ENCODE measurements around the gene SPRTN. TPM values are rescaled to one million over a fixed set of nuclear protein-coding genes. Genes with fewer than 3 reads are reported as not detected.

The SPRTN gene
- total and polyA plus RNA-seq, 2 of the 4 experiments (the other 2 are of a cell fraction) = 6.5 to 17.4 TPM

GRCh38 chr1:231384696-231385415 is 46.8 kb downstream of the SPRTN start:
- Histone ChIP-seq H4K8ac (ENCODE audit: low read depth in 2 of 2, low read length in 2 of 2) (no peak overlapping the region), H3K79me1 (ENCODE audit: low read depth in 1 of 2, low read length in 2 of 2) (peaks cover 18 to 76% of the 10 kb centered on the region in 2 experiments), H2BK5ac (ENCODE audit: low read depth, low read length, poor library complexity, severe bottlenecking) (no peak overlapping the region), H3K9me1 (ENCODE audit: insufficient read depth, low read length) (peaks cover 10% of the 10 kb centered on the region), H3K23ac (ENCODE audit: low read depth, low read length) (no peak overlapping the region), H3K18ac (ENCODE audit: low read depth, low read length) (no peak overlapping the region), H4K20me1 (ENCODE audit: insufficient read depth, low read length) (peaks cover 59% of the 10 kb centered on the region), H4K91ac (ENCODE audit: insufficient read depth, low read depth, low read length) (no peak overlapping the region), H3K27ac (ENCODE audit: insufficient read depth, low read length) (no peak overlapping the region), H2AK9ac (replicated peaks; ENCODE audit: low read depth, low read length, poor library complexity) (no peak overlapping the region), H2BK120ac (ENCODE audit: low read depth, low read length) (no peak overlapping the region), H2BK15ac (ENCODE audit: low read depth, low read length) (no peak overlapping the region), H3K9me3 (ENCODE audit: control insufficient read depth, insufficient read depth, low read length) (no peaks in the 10 kb centered on the region), H3K4me1 (ENCODE audit: control insufficient read depth, insufficient read depth, low read length) (peaks cover 4% of the 10 kb centered on the region), H2AFZ (replicated peaks; ENCODE audit: low read length, poor library complexity) (no peak overlapping the region), H3K36me3 (ENCODE audit: control insufficient read depth, insufficient read depth, low read length) (no peaks in the 10 kb centered on the region), H4K5ac (ENCODE audit: low read depth, low read length) (no peak overlapping the region), H3K27me3 (ENCODE audit: control insufficient read depth, insufficient read depth, low read length) (no peaks in the 10 kb centered on the region), H2AK5ac (ENCODE audit: low read depth, low read length) (no peak overlapping the region), H3K9ac (ENCODE audit: low read depth, low read length) (no peak overlapping the region), H3K4ac (ENCODE audit: low read depth, low read length) (no peak overlapping the region), H2BK20ac (ENCODE audit: low read depth, low read length) (no peak overlapping the region), H3K4me3 (ENCODE audit: insufficient read depth, low read depth, low read length) (no peak overlapping the region), H3K56ac (ENCODE audit: extremely low read depth, insufficient read depth, low read length) (no peak overlapping the region), H3K4me2 (ENCODE audit: low read depth, low read length) (no peak overlapping the region), H3K14ac (replicated peaks; ENCODE audit: low read depth, low read length) (no peak overlapping the region)
- ChIA-PET POLR2A (ENCODE audit: unreplicated experiment) (no interaction called here), CTCF (no interaction called here)
- DNase-seq = no peak
- in situ Hi-C loops (cut with MboI; ENCODE audit: low sequenced_read_pairs) (no loop called here), dilution Hi-C loops (cut with HindIII; ENCODE audit: low sequenced_read_pairs, unreplicated experiment) (no loop called here), intact Hi-C loops (cut with micrococcal nuclease) (no loop called here)
- WGBS, 2 experiments (ENCODE audit: extremely low coverage in 2 of 2, insufficient read length in 1 of 2) = no CpG with 5 or more reads among the region's 6 CpGs
- ATAC-seq (ENCODE audit: low read depth) = no peak
- no peak for TF ChIP-seq RCOR1 (IDR thresholded peaks at IDR 0.05; ENCODE audit: insufficient replicate concordance, low read length)
- no peak for TF ChIP-seq MAFK (IDR thresholded peaks at IDR 0.05; ENCODE audit: low read depth, low read length)
- TF ChIP-seq RFX5 (IDR thresholded peaks at IDR 0.05; ENCODE audit: low read depth, low read length) = no peak
- TF ChIP-seq, protein P1, sequence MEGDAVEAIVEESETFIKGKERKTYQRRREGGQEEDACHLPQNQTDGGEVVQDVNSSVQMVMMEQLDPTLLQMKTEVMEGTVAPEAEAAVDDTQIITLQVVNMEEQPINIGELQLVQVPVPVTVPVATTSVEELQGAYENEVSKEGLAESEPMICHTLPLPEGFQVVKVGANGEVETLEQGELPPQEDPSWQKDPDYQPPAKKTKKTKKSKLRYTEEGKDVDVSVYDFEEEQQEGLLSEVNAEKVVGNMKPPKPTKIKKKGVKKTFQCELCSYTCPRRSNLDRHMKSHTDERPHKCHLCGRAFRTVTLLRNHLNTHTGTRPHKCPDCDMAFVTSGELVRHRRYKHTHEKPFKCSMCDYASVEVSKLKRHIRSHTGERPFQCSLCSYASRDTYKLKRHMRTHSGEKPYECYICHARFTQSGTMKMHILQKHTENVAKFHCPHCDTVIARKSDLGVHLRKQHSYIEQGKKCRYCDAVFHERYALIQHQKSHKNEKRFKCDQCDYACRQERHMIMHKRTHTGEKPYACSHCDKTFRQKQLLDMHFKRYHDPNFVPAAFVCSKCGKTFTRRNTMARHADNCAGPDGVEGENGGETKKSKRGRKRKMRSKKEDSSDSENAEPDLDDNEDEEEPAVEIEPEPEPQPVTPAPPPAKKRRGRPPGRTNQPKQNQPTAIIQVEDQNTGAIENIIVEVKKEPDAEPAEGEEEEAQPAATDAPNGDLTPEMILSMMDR (conservative IDR thresholded peaks at IDR 0.05; ENCODE audit: low read depth, low read length) = no peak
- TF ChIP-seq POLR2A (IDR thresholded peaks at IDR 0.05; ENCODE audit: low read depth, low read length) = no peak
- no peak for TF ChIP-seq CEBPB (IDR thresholded peaks at IDR 0.05; ENCODE audit: low read depth, low read length)
- TF ChIP-seq BHLHE40 (IDR thresholded peaks at IDR 0.05; ENCODE audit: low read depth, low read length) = no peak
- TF ChIP-seq MAZ (IDR thresholded peaks at IDR 0.05; ENCODE audit: borderline replicate concordance, low read depth, low read length) = no peak
- no peak for TF ChIP-seq USF2 (IDR thresholded peaks at IDR 0.05; ENCODE audit: low read depth, low read length)
- no peak for TF ChIP-seq RAD21 (IDR thresholded peaks at IDR 0.05; ENCODE audit: low read length)
- no peak for TF ChIP-seq CHD1 (IDR thresholded peaks at IDR 0.05; ENCODE audit: low read depth, low read length)
- TF ChIP-seq MXI1 (IDR thresholded peaks at IDR 0.05; ENCODE audit: borderline replicate concordance, low read depth, low read length) = no peak
- TF ChIP-seq NFE2L2 (IDR thresholded peaks at IDR 0.05; ENCODE audit: low read depth, low read length) = no peak
- no peak for TF ChIP-seq SMC3 (IDR thresholded peaks at IDR 0.05; ENCODE audit: low read depth, low read length)
- no peak for TF ChIP-seq FOS (IDR thresholded peaks at IDR 0.05; ENCODE audit: low read depth, low read length)
- no peak for TF ChIP-seq ELK1 (IDR thresholded peaks at IDR 0.05; ENCODE audit: borderline replicate concordance, low read depth, low read length)
- no TSS peak for BruUV-seq (replicated peaks)
